Retinal pigment epithelial cell (primary cell): Measurements from ENCODE around the gene CIDEA.

Source experiments
- DNase-seq: peaks from one replicate; pipeline ENCODE4 v3.0.0-alpha.2; 2010; ENCODE audit warnings: low read depth
- H3K4me3 ChIP-seq: 2 replicates; pipeline ENCODE4 v1.5.1; 2011; ENCODE audit warnings: mild to moderate bottlenecking, low read length, control low read depth, moderate library complexity
- CTCF ChIP-seq: conservative IDR thresholded peaks from 2 replicates; pipeline ENCODE4 v1.5.1; 2011; ENCODE audit warnings: low read depth, low read length, control low read depth, inconsistent platforms

CIDEA gene

GRCh38 chr18:12299862-12300261 is 45.7 kb downstream of the CIDEA start:
- no peak overlapping the region for H3K4me3 ChIP-seq
- no peak for TF ChIP-seq CTCF
- DNase-seq: no peak

- H3K4me3 ChIP-seq: no peak overlapping the region
- no peak for DNase-seq
- TF ChIP-seq CTCF: no peak
Measured at GRCh38 chr18:12301263-12302005, 47.3 kb downstream of the CIDEA start.

- no peak for TF ChIP-seq CTCF
- H3K4me3 ChIP-seq: no peak overlapping the region
- no peak for DNase-seq
Measured at GRCh38 chr18:12302391-12303147, 48.4 kb downstream of the CIDEA start.

GRCh38 chr18:12304351-12305210 is 50.4 kb downstream of the CIDEA start:
- DNase-seq: no peak
- H3K4me3 ChIP-seq: no peak overlapping the region
- TF ChIP-seq CTCF: no peak

- no peak for TF ChIP-seq CTCF
- DNase-seq: no peak
- no peak overlapping the region for H3K4me3 ChIP-seq
Measured at GRCh38 chr18:12305211-12305610, 51.0 kb downstream of the CIDEA start.

- no peak for DNase-seq
- H3K4me3 ChIP-seq: no peak overlapping the region
- TF ChIP-seq CTCF: no peak
Measured at GRCh38 chr18:12305930-12306629, 51.9 kb downstream of the CIDEA start.
